ENCODE results near the gene AGAP1.
A peak's percentile ranks its signal among the peaks of the same experiment; 100 is the strongest.

The AGAP1 gene

DNA sequence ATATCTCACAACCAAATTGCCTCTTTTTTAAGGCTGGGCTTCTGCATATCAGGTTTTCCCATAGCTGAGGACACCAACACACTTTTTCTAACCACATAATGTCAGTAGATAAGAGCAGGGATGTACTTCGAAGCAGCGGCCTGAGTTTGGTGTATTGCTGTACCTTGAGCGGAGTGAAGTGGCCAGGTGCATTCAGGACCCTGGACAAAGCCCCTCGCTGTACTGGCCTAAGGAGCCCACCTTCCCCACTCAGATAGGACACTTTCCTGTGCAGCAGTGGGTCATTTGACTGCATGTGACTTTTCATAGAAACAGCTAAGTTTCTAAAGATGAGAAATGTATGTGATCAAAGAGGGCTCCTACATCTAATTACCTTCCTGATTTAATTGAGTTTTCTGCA, 461.8 kb downstream of the AGAP1 start:
- no peak for DNase-seq

GRCh38 chr2:235956281-235956970, 462.6 kb downstream of the AGAP1 start:
- DNase-seq, result no peak

DNA sequence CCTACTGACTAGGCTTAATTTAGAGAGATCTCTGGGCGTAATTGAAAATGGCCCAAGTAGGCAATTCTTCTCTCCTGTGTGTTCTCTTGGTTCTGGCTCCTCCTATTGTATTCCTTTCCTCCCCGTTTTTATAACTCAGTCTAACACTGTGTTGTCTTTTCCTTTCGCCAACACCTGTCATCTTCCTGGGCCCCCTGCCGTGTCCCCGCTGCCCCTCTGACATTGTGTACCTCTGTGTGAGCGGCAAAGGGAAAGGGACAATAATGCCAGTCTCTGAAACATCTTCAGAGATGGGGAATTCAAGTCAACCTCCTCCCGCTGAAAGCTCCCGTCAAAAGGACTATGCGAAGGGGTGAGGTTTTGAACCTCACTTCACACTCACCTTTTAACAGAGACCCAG, 463.4 kb downstream of the AGAP1 start:
- peak in 1 of 3 experiments; percentile 41 for DNase-seq

GRCh38 chr2:235958221-235958930, 464.5 kb downstream of the AGAP1 start:
- DNase-seq, result no peak

- no peak for DNase-seq
Measured at GRCh38 chr2:235958931-235959410, 465.1 kb downstream of the AGAP1 start.

- no peak for DNase-seq
Measured at GRCh38 chr2:235960011-235960715, 466.3 kb downstream of the AGAP1 start.

DNA sequence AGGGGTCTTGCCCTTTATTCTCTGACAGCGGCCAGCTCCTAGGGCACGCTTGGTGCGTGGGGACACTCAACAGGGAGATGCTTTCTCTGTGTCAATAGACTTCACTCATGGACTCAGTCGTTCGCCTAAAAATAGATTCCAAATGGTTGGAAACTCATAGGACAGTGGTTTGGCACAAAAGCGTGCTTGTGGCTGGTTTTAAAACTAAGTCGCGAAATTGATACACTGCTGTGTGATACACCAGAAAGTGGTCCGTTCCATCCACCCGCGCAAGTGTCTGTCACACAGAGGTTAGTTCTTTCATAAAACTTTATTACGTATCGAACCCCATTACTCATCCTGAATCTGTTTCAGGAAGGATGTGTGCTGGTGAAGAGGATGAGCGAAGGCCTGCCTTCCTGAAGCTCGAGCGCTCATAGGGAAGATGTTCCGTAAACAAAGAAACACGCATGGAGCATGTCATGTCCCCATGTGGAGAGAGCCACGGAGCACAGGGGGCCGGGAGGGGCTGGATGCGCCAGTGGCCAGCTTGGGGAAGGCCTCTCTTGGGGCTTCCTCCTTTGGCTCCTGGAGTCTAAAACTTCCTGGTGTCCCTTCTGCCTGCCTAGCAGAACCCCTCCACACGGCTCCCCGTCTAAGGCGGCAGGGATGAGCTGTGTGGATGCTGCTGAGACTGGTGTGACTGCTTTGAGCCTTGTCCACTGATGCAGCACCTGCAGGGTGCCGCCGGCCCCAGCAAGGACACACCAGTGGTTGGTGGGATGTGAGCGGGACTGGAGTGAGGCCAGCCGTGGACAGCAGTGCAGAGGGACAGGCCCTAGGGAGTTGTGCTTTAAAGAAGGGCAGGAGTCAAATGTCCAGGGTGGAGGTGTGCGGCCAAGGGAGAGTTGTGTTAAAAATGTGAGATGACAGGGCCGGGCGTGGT, 467.1 kb downstream of the AGAP1 start:
- DNase-seq, result no peak

DNA sequence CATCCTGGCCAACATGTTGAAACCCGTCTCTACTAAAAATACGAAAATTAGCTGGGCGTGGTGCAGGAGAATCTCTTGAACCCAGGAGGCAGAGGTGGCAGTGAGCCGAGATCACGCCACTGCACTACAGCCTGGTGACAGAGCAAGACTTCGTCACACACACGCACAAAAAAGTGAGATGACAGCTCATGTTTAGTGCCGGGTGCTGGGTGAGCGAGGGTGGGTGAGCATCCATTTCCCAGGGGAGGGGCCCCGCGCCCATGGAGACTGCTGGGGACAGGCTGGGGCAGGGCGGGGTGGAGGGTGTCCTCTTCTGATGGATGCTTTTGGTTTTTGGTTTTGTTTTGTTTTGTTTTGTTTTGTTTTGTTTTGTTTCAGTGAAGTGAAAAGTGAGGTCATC, 467.9 kb downstream of the AGAP1 start:
- DNase-seq, result no peak

DNA sequence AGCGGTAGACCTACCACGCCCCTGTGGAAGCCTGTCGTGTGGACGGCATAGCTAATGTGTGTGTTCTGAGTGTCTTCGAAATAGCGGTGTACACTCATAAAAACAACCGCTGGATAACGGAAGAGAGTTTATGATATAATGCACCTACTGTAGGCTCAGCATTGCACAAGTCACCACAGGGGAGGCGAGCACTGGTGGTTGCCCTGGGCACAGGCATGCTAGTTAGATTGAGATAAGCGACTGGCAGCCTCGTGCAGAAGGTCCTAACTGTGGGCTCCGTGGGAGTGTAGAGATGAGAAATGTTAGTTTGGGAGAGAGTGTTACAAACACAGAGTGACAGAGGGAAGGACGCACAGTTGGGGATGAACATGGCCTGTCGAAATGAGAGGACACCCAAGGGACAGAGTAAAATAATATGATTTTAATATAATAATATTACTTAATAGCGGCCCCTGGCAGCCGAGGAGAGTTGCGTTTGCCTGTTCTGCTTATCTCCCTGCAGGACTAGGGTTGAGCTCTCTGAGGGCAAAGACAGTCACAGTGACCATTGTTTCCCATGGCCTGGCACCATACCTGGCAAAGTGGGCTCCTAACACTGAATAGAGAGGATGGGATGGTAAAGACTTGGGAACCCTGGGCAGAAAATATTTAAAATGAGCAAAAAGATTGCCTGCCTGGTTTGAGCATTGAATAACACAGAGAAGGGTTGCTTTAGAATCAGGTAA, 470.2 kb downstream of the AGAP1 start:
- DNase-seq, result no peak

- no peak for DNase-seq
Measured at GRCh38 chr2:235964787-235965390, 471.0 kb downstream of the AGAP1 start.

GRCh38 chr2:235966396-235966795, 472.6 kb downstream of the AGAP1 start:
- no peak for DNase-seq

DNA sequence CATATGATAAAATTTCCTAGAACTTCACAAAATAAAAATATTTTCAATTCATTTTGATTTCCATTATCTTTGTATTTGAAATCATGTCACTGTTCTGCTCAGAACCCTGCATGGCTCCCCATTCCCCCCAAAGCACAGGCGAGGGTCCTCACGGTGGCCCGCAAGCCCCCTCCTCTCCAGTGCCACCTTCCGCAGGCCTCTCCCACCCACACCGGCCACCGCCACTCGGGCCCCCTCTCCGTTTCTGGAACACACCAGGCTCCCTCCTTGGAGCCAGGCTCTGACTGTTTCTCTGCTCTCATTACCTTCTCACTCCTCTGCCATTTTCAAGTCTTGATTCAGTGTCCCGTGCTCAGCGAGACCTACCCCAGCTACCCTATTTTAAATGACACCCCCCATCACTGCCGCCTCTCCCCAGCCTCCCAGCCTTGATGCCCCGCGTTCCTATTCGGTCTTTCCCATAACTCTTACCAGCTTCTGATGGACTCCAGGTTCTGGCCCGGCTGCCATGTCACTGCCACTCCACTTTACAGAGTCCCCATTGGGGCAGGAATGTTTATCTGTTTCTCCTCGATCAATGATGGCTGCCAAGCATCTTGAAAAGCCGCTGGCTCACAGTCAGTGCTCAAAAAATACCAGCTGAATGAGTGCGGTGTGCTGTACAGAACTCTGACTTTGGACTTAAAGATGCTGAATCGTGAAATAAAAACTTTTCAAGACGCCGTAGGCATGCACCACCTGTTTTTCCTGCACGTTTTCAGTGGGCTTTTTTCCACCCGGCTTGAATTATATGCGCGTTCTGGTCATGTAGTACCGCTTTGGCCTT, 473.3 kb downstream of the AGAP1 start:
- no peak for DNase-seq

DNA sequence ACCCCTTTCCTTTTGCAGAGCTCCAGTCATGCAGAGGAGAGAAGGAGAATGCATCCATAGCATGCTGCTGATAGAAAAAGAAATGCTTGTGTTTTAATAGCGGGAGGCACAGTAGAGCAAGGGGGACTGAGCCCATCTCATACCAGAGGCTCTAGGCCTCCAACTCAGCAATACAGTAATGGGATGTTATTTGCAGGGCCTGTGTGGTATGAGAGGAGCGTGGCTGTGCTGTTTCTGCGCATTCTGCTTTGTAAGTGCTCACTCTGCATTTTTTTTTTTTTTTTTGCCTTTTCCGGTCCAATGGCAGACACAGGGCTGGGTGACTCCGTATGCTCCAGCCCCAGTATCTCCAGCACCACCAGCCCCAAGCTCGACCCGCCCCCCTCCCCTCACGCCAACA, 474.3 kb downstream of the AGAP1 start:
- DNase-seq, result no peak

DNA sequence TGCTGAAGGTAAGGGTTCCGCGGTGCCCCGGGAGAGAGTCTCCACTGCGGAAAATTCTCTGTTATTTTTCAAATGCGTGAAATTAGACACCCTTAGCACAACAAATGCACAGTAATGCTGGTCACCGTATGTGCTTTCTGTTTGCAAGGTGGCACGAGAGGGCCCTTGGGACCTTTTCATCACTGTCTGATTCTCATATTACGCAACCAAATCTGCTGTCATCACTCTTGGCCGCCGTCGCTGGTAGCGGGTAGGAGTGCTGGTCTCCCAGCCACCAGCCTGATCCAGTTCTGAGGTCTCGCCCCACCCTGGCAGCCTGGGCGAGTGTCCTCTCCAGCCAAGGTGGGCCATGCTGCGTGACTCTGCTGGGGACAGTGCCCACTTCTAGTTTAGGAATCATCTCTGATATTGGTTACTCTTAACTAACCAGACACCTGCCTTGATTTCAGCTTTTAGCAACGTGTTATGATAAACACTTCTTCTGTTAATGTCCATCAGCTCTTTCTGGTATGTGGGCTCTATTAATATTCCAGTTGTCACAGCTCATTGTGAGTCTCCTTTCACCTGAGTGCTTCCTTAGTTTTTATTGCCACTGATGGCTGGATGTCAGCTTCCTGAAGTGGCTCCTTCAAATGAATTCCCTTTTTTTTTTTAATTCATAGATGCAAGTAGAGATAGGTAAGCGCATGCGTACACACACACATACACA, 474.9 kb downstream of the AGAP1 start:
- peak in 2 of 3 experiments; percentile 27 to 89 for DNase-seq

DNA sequence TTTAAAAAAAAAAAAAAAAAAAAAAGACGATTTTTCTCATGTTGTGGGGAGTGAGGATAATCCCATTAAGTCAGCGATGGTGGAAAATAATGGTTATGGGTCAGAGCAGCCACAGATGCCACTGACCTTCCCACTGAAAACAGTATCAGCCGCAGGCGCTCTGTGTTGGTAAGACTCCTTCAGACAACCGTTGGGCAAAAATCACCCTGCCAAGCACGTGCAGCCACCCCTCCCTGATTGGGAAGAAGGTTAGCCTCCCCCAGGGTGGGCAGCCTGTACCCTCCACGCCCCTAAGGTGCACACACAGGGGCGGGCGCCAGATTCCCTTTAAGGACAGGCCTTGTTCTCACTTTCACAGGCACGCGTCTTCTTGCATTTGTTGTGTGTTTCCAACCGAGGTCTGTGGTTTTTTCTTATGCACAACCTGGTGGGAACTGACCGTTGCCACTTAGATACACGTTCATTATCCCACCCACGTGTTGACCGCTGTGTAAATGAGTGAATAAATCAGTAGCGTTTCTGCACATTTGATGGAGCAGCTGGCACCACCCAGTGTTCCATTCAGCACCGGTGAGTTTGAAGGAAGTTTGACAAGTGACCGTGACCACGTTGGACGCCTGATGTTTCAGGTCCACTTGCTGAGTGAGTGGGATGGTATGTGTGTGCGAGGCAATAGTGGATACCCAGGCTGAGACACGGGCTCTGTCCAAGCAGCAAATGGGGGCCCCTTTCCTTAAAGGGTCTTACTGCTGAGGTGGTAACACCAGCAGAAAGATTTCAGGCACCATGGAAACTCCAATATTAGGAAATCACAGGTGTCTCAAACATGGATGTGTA, 476.6 kb downstream of the AGAP1 start:
- no peak for DNase-seq

DNA sequence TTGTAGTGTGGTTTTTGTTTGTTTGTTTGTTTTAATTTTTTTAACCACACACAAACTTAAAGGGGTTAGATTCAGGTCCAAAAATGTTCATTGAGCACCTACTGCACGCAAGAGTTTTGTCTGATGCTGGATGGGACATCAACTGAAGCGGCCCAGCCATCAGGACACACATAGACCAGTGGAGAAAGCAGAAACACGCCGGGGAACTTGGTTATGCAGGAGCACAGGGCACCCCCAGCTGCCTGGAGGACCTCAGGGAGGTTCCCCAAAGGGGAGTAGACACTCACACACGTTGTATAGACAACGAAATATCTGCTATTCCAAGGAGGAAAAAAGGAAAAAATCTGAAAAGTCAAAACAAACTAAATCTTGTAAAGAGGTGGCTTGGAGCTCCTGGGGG, 482.7 kb downstream of the AGAP1 start:
- DNase-seq, result no peak

DNA sequence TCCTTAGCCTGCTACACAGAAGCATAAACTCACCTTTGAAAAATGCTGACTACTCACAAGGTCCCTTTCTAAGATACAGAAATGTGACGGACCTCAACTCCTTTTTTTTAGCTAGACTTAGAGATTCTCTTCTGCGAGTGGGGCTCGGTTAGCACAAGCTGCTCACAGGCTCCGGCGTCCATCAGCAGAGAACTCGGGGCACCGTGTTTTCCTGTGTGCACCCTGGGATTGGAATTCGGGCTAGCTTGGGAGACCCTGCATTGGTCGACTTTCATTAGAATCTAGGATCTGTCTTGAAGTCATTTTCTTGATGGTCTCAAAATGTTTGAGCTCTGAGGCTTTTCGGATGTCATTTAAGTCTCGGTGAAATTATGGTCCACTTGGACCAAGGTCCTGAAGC, 483.1 kb downstream of the AGAP1 start:
- no peak for DNase-seq

- no peak for DNase-seq
Measured at GRCh38 chr2:235977445-235977844, 483.6 kb downstream of the AGAP1 start.

DNA sequence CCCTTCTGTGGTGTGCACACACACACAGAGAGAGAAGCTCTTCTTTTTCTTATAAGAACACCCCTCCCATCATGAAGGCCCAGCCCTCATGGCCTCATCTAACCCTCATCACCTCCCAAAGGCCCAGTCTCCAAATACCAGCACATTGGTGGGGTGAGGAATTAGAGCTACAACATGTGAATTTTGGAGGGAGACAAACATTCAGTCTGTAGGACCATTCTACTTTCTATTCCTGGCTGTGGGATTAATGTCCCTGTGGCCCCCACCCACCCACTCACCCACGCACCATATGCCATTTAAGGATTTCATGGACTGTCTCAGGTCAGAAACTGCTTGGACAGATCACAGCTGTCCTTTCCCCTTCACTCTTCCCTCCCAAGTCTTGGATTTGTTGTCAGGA, 484.2 kb downstream of the AGAP1 start:
- no peak for DNase-seq
